Cardiac muscle cell (in vitro differentiated cells and primary cell): Measurements from ENCODE around the gene TROAP. TPM values are rescaled to one million over a fixed set of nuclear protein-coding genes. Genes with fewer than 3 reads are reported as not detected.

Experiments
- DNase-seq, 2 donors: peaks; one replicate each; pipeline versions ENCODE4 v3.0.0 to v3.0.0-alpha.2; 2010 to 2017; ENCODE audit warnings: low read depth in 1 of 2, low spot score in 1 of 2
- H3K27ac ChIP-seq: fragments of 200-600 bp; sonication (generic); 2 replicates; pipeline ENCODE4 v1.5.1; 2016
- H3K27me3 ChIP-seq: fragments of 200-600 bp; sonication (generic); 2 replicates; pipeline ENCODE4 v1.6.0; 2016; ENCODE audit warnings: control low read depth
- H3K36me3 ChIP-seq: fragments of 200-600 bp; sonication (generic); 2 replicates; pipeline ENCODE4 v1.5.1; 2016; ENCODE audit warnings: control low read depth
- H3K4me1 ChIP-seq: fragments of 200-600 bp; sonication (generic); 2 replicates; pipeline ENCODE4 v1.8.1; 2017; ENCODE audit warnings: low read depth, mild to moderate bottlenecking, mixed run types
- H3K4me3 ChIP-seq: fragments of 200-600 bp; sonication (generic); 2 replicates; pipeline ENCODE4 v1.5.1; 2016; ENCODE audit warnings: mild to moderate bottlenecking
- H3K9me3 ChIP-seq: fragments of 200-600 bp; sonication (generic); 2 replicates; pipeline ENCODE4 v1.5.1; 2017; ENCODE audit warnings: low read depth, mild to moderate bottlenecking, control low read depth
- CTCF ChIP-seq: IDR thresholded peaks from 2 replicates; pipeline ENCODE4 v1.5.1; 2012; ENCODE audit warnings: low read depth, mild to moderate bottlenecking, low read length
- polyA plus RNA-seq: library from polyadenylated mRNA; unstranded; fragments of >200 nt; fragmentation: Nextera tagmentation; extraction: Ambion mirVana; gene quantifications from 2 replicates; pipeline ENCODE4 v1.2.1, GENCODE V29; 2016
- total RNA-seq: library from RNA; depleted of rRNA; stranded (reverse); fragments of >200 nt; gene quantifications from 2 replicates; pipeline ENCODE4 v1.2.3, GENCODE V29; 2016

Gene TROAP
- 8.0 and 72.9 TPM in 2 replicates for total RNA-seq
- 8.2 and 82.4 TPM in 2 replicates for polyA plus RNA-seq

GRCh38 chr12:49322708-49323523 is at the start of gene TROAP:
TROAP (plus strand) TSS chr12:49323255; CDS start chr12:49323609, 354 bp downstream.
- peak; percentile 99 for DNase-seq
- H3K27me3 ChIP-seq = peaks cover 21% of the 10 kb centered on the region
- peak within 1 kb of the TSS; percentile 16 for H3K27ac ChIP-seq
- peak within 1 kb of the TSS; percentile 53 for H3K4me3 ChIP-seq
- H3K9me3 ChIP-seq = no peaks in the 10 kb centered on the region
- TF ChIP-seq CTCF = no peak
- H3K36me3 ChIP-seq = no peaks in the 10 kb centered on the region
- H3K4me1 ChIP-seq = no peaks in the 10 kb centered on the region

- no peaks in the 10 kb centered on the region for H3K27me3 ChIP-seq
- no peak for DNase-seq
Measured at GRCh38 chr12:49273726-49274395, 49.2 kb upstream of the TROAP start.

GRCh38 chr12:49274396-49275069 is 48.5 kb upstream of the TROAP start:
- no peak for DNase-seq
- H3K27ac ChIP-seq = no peak overlapping the region
- no peaks in the 10 kb centered on the region for H3K4me1 ChIP-seq
- TF ChIP-seq CTCF = no peak
- no peak overlapping the region for H3K4me3 ChIP-seq
- H3K27me3 ChIP-seq = no peaks in the 10 kb centered on the region
- H3K9me3 ChIP-seq = no peaks in the 10 kb centered on the region
- H3K36me3 ChIP-seq = peaks cover 13% of the 10 kb centered on the region

More at GRCh38 chr12:49273726-49274395, 49.2 kb upstream of the TROAP start:
- no peaks in the 10 kb centered on the region for H3K4me1 ChIP-seq
- H3K4me3 ChIP-seq = no peak overlapping the region
- H3K9me3 ChIP-seq = no peaks in the 10 kb centered on the region
- H3K27ac ChIP-seq = no peak overlapping the region
- TF ChIP-seq CTCF = no peak
- H3K36me3 ChIP-seq = peaks cover 13% of the 10 kb centered on the region

- no peaks in the 10 kb centered on the region for H3K9me3 ChIP-seq
- H3K27ac ChIP-seq = no peak overlapping the region
- no peak overlapping the region for H3K4me3 ChIP-seq
- TF ChIP-seq CTCF = no peak
- no peaks in the 10 kb centered on the region for H3K36me3 ChIP-seq
- H3K27me3 ChIP-seq = no peaks in the 10 kb centered on the region
- no peaks in the 10 kb centered on the region for H3K4me1 ChIP-seq
- no peak for DNase-seq
Measured at GRCh38 chr12:49276304-49277290, 46.5 kb upstream of the TROAP start.

GRCh38 chr12:49277466-49277865 is 45.6 kb upstream of the TROAP start:
- no peak for TF ChIP-seq CTCF
- H3K27ac ChIP-seq = no peak overlapping the region
- H3K27me3 ChIP-seq = no peaks in the 10 kb centered on the region
- H3K4me1 ChIP-seq = no peaks in the 10 kb centered on the region
- no peak for DNase-seq
- no peaks in the 10 kb centered on the region for H3K36me3 ChIP-seq
- no peak overlapping the region for H3K4me3 ChIP-seq
- no peaks in the 10 kb centered on the region for H3K9me3 ChIP-seq
